GM12874 (cell line): ENCODE measurements around the gene KLRD1.

Experiments
- CTCF ChIP-seq: IDR thresholded peaks from 2 replicates; pipeline ENCODE4 v1.5.1; 2011; ENCODE audit warnings: low read depth, mild to moderate bottlenecking, control low read depth, low read length, moderate library complexity; ENCODE audit not compliant: insufficient read depth

KLRD1 gene

GRCh38 chr12:10362828-10363657 is 55.4 kb downstream of the KLRD1 start:
- TF ChIP-seq CTCF: no peak

GRCh38 chr12:10363658-10363913 is 55.9 kb downstream of the KLRD1 start:
- TF ChIP-seq CTCF: no peak

GRCh38 chr12:10363914-10364814 is 56.5 kb downstream of the KLRD1 start:
- no peak for TF ChIP-seq CTCF

- no peak for TF ChIP-seq CTCF
These were observed 57.3 kb downstream of the KLRD1 start for GRCh38 chr12:10364815-10365622.

- TF ChIP-seq CTCF: peak; percentile 29; the same call in 1 of the 2 replicates
These were observed 58.2 kb downstream of the KLRD1 start for GRCh38 chr12:10365696-10366405.

- no peak for TF ChIP-seq CTCF
These were observed 59.2 kb downstream of the KLRD1 start for GRCh38 chr12:10366875-10367274.
